ENCODE results near the gene ZNF76.

- TF ChIP-seq CTCF (IDR thresholded peaks at IDR 0.05): peak; percentile 98 to 100 (median 100)
- TF ChIP-seq POLR2A (IDR thresholded peaks at IDR 0.05): peak; percentile 98
- TF ChIP-seq POLR2AphosphoS5 (IDR thresholded peaks at IDR 0.05): peak; percentile 98
Measured at GRCh38 chr6:35342258-35343091, 82.9 kb downstream of the ZNF76 start, which contains the start of gene PPARD.
